ENCODE data around the gene PNMA8C.

The PNMA8C gene

DNA sequence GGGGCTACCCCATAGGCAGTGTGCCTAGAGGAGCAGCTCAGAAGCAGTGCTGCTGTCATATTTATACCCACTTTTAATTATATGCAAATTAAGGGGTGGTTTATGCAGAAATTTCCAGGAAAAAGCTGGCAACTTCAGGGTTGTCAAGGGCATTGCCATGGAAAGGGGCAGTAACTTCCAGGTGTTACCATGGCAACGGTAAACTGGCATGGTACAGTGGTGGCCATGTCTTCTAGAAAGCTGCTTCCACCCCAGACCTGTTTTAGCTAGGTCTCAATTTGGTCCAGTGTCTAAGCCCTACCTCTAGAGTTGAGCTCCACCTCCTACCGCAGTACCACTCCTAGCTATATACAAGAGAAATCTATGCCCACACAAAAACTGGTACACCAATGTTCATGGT is 31.3 kb upstream of the PNMA8C start:
- Histone ChIP-seq H3K9ac (ENCODE audit: low read length) (no peak overlapping the region), H3K27ac (ENCODE audit: low read length) (no peak overlapping the region), H3K4me3 (ENCODE audit: low read length) (no peak overlapping the region), H4K20me1 (ENCODE audit: insufficient read depth, low read length) (no peaks in the 10 kb centered on the region), H2AFZ (ENCODE audit: low read depth, low read length) (no peak overlapping the region), H3K27me3 (ENCODE audit: low read depth, low read length) (0 out of 2 replicates have a peak, but pooled peaks cover 5% of the 10 kb centered on the region), H3K36me3 (replicated peaks; ENCODE audit: low read depth, low read length) (no peaks in the 10 kb centered on the region), H3K79me2 (ENCODE audit: low read length) (no peaks in the 10 kb centered on the region), H3K9me3 (ENCODE audit: insufficient read depth, low read length) (no peaks in the 10 kb centered on the region), H3K4me2 (ENCODE audit: low read length) (no peak overlapping the region), H3K4me1 (ENCODE audit: low read length) (peaks cover 12% of the 10 kb centered on the region)
- no peak for TF ChIP-seq EZH2phosphoT487 (IDR thresholded peaks at IDR 0.05; ENCODE audit: low read depth)
- TF ChIP-seq, protein P1, sequence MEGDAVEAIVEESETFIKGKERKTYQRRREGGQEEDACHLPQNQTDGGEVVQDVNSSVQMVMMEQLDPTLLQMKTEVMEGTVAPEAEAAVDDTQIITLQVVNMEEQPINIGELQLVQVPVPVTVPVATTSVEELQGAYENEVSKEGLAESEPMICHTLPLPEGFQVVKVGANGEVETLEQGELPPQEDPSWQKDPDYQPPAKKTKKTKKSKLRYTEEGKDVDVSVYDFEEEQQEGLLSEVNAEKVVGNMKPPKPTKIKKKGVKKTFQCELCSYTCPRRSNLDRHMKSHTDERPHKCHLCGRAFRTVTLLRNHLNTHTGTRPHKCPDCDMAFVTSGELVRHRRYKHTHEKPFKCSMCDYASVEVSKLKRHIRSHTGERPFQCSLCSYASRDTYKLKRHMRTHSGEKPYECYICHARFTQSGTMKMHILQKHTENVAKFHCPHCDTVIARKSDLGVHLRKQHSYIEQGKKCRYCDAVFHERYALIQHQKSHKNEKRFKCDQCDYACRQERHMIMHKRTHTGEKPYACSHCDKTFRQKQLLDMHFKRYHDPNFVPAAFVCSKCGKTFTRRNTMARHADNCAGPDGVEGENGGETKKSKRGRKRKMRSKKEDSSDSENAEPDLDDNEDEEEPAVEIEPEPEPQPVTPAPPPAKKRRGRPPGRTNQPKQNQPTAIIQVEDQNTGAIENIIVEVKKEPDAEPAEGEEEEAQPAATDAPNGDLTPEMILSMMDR (IDR thresholded peaks at IDR 0.05; ENCODE audit: low read depth, low read length) = no peak

DNA sequence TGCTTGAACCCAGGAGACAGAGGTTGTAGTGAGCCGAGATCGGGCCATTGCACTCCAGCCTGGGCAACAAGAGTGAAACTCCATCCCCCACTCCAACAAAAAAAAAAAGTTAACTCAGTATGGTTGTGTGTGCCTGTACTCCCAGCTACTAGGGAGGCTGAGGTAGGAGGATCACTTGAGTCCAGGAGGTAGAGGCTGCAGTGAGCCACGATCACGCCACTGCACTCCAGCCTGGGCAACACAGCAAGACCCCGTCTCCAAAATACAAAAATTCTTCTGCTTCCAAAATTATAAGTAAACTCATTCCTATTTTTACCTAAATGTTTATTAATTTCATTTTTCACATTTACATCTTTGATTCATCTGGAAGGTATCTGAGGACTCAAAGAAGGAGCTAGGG is 28.2 kb upstream of the PNMA8C start:
- no peaks in the 10 kb centered on the region for H3K9me3 ChIP-seq (ENCODE audit: insufficient read depth, low read length)
- H3K36me3 ChIP-seq (replicated peaks; ENCODE audit: low read depth, low read length) = no peaks in the 10 kb centered on the region
- H3K4me1 ChIP-seq (ENCODE audit: low read length) = no peaks in the 10 kb centered on the region
- no peaks in the 10 kb centered on the region for H3K79me2 ChIP-seq (ENCODE audit: low read length)
- H3K9ac ChIP-seq (ENCODE audit: low read length) = no peak overlapping the region
- TF ChIP-seq, protein P1 (IDR thresholded peaks at IDR 0.05; ENCODE audit: low read depth, low read length) = no peak
- no peak for TF ChIP-seq EZH2phosphoT487 (IDR thresholded peaks at IDR 0.05; ENCODE audit: low read depth)
- no peak overlapping the region for H3K4me2 ChIP-seq (ENCODE audit: low read length)
- no peak overlapping the region for H3K4me3 ChIP-seq (ENCODE audit: low read length)
- H3K27ac ChIP-seq (ENCODE audit: low read length) = no peak overlapping the region
- H4K20me1 ChIP-seq (ENCODE audit: insufficient read depth, low read length) = no peaks in the 10 kb centered on the region
- H3K27me3 ChIP-seq (ENCODE audit: low read depth, low read length) = peaks cover 9% of the 10 kb centered on the region
- no peak overlapping the region for H2AFZ ChIP-seq (ENCODE audit: low read depth, low read length)

- Histone ChIP-seq H3K36me3 (replicated peaks; ENCODE audit: low read depth, low read length) (no peaks in the 10 kb centered on the region), H2AFZ (ENCODE audit: low read depth, low read length) (no peak overlapping the region), H3K9me3 (ENCODE audit: insufficient read depth, low read length) (peaks cover 5% of the 10 kb centered on the region; the same call in 1 of the 2 replicates), H4K20me1 (ENCODE audit: insufficient read depth, low read length) (no peaks in the 10 kb centered on the region), H3K27me3 (ENCODE audit: low read depth, low read length) (peaks cover 11% of the 10 kb centered on the region), H3K4me1 (ENCODE audit: low read length) (no peaks in the 10 kb centered on the region), H3K4me2 (ENCODE audit: low read length) (no peak overlapping the region), H3K27ac (ENCODE audit: low read length) (no peak overlapping the region), H3K9ac (ENCODE audit: low read length) (no peak overlapping the region), H3K4me3 (ENCODE audit: low read length) (no peak overlapping the region), H3K79me2 (ENCODE audit: low read length) (no peaks in the 10 kb centered on the region)
- TF ChIP-seq EZH2phosphoT487 (IDR thresholded peaks at IDR 0.05; ENCODE audit: low read depth) = no peak
- TF ChIP-seq, protein P1 (IDR thresholded peaks at IDR 0.05; ENCODE audit: low read depth, low read length) = no peak
These were observed 25.5 kb upstream of the PNMA8C start for GRCh38 chr19:46454244-46454643.

- Histone ChIP-seq H3K36me3 (replicated peaks; ENCODE audit: low read depth, low read length) (no peaks in the 10 kb centered on the region), H4K20me1 (ENCODE audit: insufficient read depth, low read length) (no peaks in the 10 kb centered on the region), H3K79me2 (ENCODE audit: low read length) (no peaks in the 10 kb centered on the region), H3K4me1 (ENCODE audit: low read length) (no peaks in the 10 kb centered on the region), H3K27ac (ENCODE audit: low read length) (no peak overlapping the region), H3K9ac (ENCODE audit: low read length) (no peak overlapping the region), H3K27me3 (ENCODE audit: low read depth, low read length) (peaks cover 11% of the 10 kb centered on the region), H3K4me3 (ENCODE audit: low read length) (no peak overlapping the region), H2AFZ (ENCODE audit: low read depth, low read length) (no peak overlapping the region), H3K9me3 (ENCODE audit: insufficient read depth, low read length) (peaks cover 6% of the 10 kb centered on the region; the same call in 1 of the 2 replicates), H3K4me2 (ENCODE audit: low read length) (no peak overlapping the region)
- TF ChIP-seq, protein P1 (IDR thresholded peaks at IDR 0.05; ENCODE audit: low read depth, low read length) = no peak
- TF ChIP-seq EZH2phosphoT487 (IDR thresholded peaks at IDR 0.05; ENCODE audit: low read depth) = no peak
These were observed 24.9 kb upstream of the PNMA8C start for GRCh38 chr19:46453661-46454060.

Measured in OCI-LY3 (cell line).